ENCODE measurements around the gene TRA2A.

TRA2A gene

GRCh38 chr7:23482686-23483085 is 49.1 kb downstream of the TRA2A start:
- no peaks in the 10 kb centered on the region for H3K9me3 Mint-ChIP-seq
- DNase-seq (ENCODE audit: low spot score in 2 of 2) (no peak), ATAC-seq (ENCODE audit: low read depth) (no peak)
- no peak overlapping the region for H3K27ac Mint-ChIP-seq
- no peaks in the 10 kb centered on the region for H3K36me3 Mint-ChIP-seq
- peaks cover 5% of the 10 kb centered on the region for H3K27me3 Mint-ChIP-seq
- no peaks in the 10 kb centered on the region for H3K4me1 Mint-ChIP-seq
- no peak overlapping the region for H3K4me3 Mint-ChIP-seq

DNA sequence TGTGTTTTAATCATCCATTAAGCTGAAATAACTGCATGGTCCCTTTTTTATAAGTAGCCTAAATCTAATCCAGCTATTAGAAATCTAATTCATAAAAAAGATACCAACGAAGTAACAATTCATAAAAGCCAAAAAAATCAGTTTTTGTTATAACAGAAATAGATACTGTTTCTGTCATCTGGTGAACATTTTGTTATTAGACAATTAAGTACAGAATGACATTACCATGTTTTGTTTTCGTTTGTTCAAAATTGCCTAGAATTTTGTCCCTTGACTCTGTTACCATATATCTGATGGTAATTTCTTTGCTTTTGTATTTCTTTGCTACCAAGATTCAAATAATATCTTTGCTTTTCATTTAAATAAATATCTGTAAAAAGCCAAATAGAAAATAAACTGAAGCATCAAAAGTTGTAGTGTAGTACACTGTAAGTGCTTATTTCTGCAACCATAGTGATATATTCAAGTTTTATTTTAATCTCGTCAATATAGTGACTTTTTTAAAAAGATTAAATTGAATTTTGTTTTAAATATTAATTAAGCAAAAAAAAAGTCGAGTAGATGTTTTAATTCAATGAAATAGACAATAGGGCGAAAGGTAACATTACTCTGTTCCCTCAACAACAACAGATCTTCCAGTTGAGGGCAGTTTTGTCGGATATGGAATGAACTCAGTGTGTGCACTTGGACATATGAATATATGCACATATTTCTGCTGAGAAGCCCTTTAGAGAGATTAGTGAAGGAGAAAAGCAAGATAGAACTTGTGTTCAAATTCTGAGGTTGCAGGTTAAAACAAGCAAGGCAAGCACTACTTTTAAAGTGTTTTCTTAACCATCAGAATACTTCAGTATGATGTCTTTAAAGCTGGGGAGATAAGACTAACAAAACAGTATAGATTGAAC is 53.6 kb downstream of the TRA2A start:
- no peaks in the 10 kb centered on the region for H3K9me3 Mint-ChIP-seq
- H3K36me3 Mint-ChIP-seq, result no peaks in the 10 kb centered on the region
- H3K27me3 Mint-ChIP-seq, result peaks cover 14% of the 10 kb centered on the region
- no peak overlapping the region for H3K27ac Mint-ChIP-seq
- no peak for DNase-seq (ENCODE audit: low spot score in 2 of 2)
- no peaks in the 10 kb centered on the region for H3K4me1 Mint-ChIP-seq
- no peak overlapping the region for H3K4me3 Mint-ChIP-seq
- ATAC-seq (ENCODE audit: low read depth), result no peak

DNA sequence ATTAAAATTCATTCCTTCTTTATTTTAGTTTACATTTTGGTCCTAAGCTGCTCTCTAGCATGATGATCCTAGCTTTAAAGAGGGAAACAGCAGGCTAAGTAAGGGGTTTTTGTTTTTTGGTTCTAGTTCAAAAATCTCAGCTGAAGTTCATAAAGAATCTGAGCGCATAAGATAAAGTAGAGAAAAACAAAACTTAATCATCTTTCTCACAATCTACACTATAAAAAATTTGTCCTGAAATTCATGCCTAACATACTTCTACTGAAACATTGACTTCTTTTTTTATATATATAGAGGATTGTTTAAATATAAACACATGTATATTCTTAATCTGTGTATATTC is 54.7 kb downstream of the TRA2A start:
- Mint-ChIP-seq H3K4me3 (no peak overlapping the region), H3K9me3 (no peaks in the 10 kb centered on the region), H3K36me3 (no peaks in the 10 kb centered on the region), H3K4me1 (no peaks in the 10 kb centered on the region), H3K27ac (no peak overlapping the region), H3K27me3 (peaks cover 14% of the 10 kb centered on the region)
- ATAC-seq (ENCODE audit: low read depth), result no peak
- no peak for DNase-seq (ENCODE audit: low spot score in 2 of 2)

DNA sequence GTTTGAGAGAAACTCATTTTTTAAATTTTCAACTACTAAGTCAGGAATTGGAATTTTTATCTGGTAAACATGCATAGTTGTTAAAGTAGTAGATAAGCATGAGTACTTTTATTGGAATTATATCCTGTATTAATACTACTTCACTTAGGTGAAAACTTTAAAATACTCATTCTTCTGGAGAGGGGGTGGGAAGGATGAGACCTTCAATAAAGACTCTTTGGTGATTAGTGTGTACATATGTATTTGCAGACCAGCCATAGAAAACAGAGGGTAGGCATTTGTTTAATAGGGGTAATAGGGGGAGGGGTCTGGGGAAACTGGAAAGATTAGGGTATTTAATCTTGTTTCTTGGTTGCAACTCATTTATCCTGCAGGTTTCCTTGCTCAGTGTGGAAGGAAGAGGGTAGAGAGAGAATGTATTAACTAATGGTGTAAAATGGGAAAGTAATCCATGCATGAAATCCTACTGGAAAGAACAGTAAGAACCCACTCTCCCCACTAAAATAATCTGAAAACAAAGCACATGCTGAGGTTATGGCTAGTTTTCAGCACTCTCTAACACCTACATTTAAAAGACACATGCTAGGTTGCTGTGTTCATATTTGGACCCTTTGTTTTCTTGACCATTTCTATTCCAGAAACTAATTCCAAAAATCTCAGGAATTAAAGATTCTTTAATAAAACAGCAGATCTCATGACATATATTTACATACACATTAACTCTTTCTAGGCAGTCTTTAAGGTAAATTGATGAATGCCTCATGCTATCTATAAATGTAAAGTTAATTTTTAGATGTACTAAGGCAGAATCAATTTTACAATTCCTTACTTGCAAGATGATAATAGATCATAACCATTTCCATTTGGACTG is 55.3 kb downstream of the TRA2A start:
- no peaks in the 10 kb centered on the region for H3K4me1 Mint-ChIP-seq
- H3K27ac Mint-ChIP-seq, result no peak overlapping the region
- H3K36me3 Mint-ChIP-seq, result no peaks in the 10 kb centered on the region
- H3K4me3 Mint-ChIP-seq, result no peak overlapping the region
- DNase-seq (ENCODE audit: low spot score in 2 of 2) (no peak), ATAC-seq (ENCODE audit: low read depth) (no peak)
- H3K27me3 Mint-ChIP-seq, result peaks cover 14% of the 10 kb centered on the region
- H3K9me3 Mint-ChIP-seq, result no peaks in the 10 kb centered on the region

DNA sequence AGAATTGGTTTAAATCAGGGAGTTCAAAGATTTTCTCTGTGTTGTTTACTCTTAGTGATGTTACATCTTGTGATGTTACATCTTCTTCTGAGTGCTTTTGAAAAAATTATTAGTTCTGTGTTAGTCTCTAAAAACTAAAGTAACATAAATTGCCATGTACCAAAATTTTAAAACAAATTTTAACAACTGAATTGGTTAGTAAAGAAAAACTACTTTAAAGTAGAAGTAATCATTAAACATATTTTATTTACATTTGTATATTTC is 56.3 kb downstream of the TRA2A start:
- peaks cover under 1% of the 10 kb centered on the region for H3K36me3 Mint-ChIP-seq
- no peak overlapping the region for H3K4me3 Mint-ChIP-seq
- H3K27ac Mint-ChIP-seq, result no peak overlapping the region
- H3K9me3 Mint-ChIP-seq, result no peaks in the 10 kb centered on the region
- peaks cover 4% of the 10 kb centered on the region for H3K4me1 Mint-ChIP-seq
- H3K27me3 Mint-ChIP-seq, result peaks cover 19% of the 10 kb centered on the region
- ATAC-seq (ENCODE audit: low read depth), result no peak
- DNase-seq (ENCODE audit: low spot score in 2 of 2), result no peak

DNA sequence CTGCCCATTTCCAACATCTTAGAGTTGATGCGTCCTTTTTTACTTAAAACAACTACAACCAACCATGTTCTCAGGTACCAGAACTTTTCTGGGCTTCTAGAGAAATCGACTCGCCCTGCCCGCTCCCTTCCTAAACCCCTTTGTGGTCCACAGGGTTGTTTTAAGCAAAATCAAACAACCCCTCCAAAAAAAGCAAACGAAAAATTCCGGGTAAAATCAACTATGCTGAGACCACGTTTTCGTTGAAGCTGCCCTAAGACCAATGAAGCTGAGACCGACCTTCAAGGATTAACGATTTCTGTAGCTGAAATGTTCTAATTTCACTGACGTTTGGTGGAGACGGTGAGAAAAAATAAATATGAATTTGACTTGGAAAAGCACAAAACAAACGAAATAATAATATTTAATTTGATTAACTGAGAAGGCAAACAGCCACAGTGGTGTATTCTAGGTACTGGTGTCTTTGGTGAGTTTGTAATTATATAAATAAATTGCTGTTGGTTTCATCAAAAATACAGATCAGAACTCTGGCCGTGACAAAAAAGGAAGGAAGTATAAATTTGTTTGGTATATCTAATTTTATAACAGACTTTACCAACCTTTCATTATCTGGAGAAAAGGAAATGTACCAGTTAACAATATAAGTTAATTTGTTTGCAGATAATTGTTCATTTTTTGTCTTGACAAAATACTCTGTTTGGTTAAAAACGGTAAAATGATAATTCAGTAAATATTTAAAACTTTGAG is 56.8 kb downstream of the TRA2A start:
- Mint-ChIP-seq H3K36me3 (peaks cover 1% of the 10 kb centered on the region), H3K27me3 (peaks cover 23% of the 10 kb centered on the region), H3K27ac (peak overlapping the region; percentile 72), H3K4me1 (peaks cover 9% of the 10 kb centered on the region), H3K9me3 (no peaks in the 10 kb centered on the region), H3K4me3 (peak overlapping the region; percentile 32)
- DNase-seq (ENCODE audit: low spot score in 2 of 2) (no peak), ATAC-seq (ENCODE audit: low read depth) (no peak)

GRCh38 chr7:23474094-23474828 is 57.5 kb downstream of the TRA2A start:
- DNase-seq (ENCODE audit: low spot score in 2 of 2) (peak; percentile 39 to 52), ATAC-seq (ENCODE audit: low read depth) (peak; percentile 56)
- Mint-ChIP-seq H3K27me3 (peaks cover 23% of the 10 kb centered on the region), H3K9me3 (no peaks in the 10 kb centered on the region), H3K27ac (peak overlapping the region; percentile 72), H3K4me3 (peak overlapping the region; percentile 32), H3K36me3 (peaks cover 1% of the 10 kb centered on the region), H3K4me1 (peaks cover 12% of the 10 kb centered on the region)

DNA sequence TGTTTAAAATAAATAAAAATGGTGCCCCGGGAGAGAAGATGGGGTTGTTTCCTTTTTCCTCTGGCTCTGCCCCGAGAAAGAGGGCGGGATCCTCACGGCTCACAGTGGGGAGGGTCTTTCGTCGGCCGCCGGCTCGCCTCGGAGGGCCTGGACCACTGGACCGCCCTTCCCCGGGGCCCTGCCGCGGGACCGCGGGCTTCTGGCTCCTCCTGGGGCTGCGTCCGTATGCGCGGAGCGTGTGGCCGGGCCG is 58.0 kb downstream of the TRA2A start:
- peak; percentile 4 for ATAC-seq (ENCODE audit: low read depth)
- H3K27ac Mint-ChIP-seq, result no peak overlapping the region

GRCh38 chr7:23472956-23473843 is 58.6 kb downstream of the TRA2A start:
- DNase-seq (ENCODE audit: low spot score in 2 of 2) (peak in 1 of 2 donors; percentile 9), ATAC-seq (ENCODE audit: low read depth) (no peak)
- peaks cover 20% of the 10 kb centered on the region for H3K27me3 Mint-ChIP-seq
- H3K4me3 Mint-ChIP-seq, result no peak overlapping the region
- H3K4me1 Mint-ChIP-seq, result peaks cover 13% of the 10 kb centered on the region
- peaks cover 1% of the 10 kb centered on the region for H3K36me3 Mint-ChIP-seq
- H3K9me3 Mint-ChIP-seq, result no peaks in the 10 kb centered on the region
- no peak overlapping the region for H3K27ac Mint-ChIP-seq

More for the DNA sequence above, 58.0 kb downstream of the TRA2A start:
- H3K4me3 Mint-ChIP-seq, result no peak overlapping the region
- peaks cover 1% of the 10 kb centered on the region for H3K36me3 Mint-ChIP-seq
- H3K4me1 Mint-ChIP-seq, result peaks cover 12% of the 10 kb centered on the region
- no peaks in the 10 kb centered on the region for H3K9me3 Mint-ChIP-seq
- no peak for DNase-seq (ENCODE audit: low spot score in 2 of 2)
- peaks cover 23% of the 10 kb centered on the region for H3K27me3 Mint-ChIP-seq

DNA sequence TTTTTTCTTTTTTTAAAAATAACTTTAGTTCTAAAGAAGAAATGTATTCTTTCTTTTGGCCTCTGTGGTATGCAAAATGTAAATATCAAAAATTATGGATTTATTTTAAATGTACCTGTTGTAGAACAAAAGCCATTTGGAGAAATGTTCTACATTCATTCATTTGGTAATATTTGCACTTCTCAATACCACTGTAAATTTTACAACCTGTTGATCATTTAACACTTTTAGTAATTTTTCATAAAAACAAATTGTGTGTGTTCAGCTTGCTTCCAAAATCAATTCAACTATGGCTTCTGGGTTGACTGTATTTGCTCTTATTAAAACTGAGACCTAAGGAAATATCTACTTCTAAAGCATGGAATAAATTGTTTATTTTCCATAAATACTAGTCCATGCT is 59.2 kb downstream of the TRA2A start:
- peaks cover 19% of the 10 kb centered on the region for H3K4me1 Mint-ChIP-seq
- ATAC-seq (ENCODE audit: low read depth) (no peak), DNase-seq (ENCODE audit: low spot score in 2 of 2) (no peak)
- no peaks in the 10 kb centered on the region for H3K9me3 Mint-ChIP-seq
- peaks cover 22% of the 10 kb centered on the region for H3K27me3 Mint-ChIP-seq
- H3K4me3 Mint-ChIP-seq, result no peak overlapping the region
- peaks cover 1% of the 10 kb centered on the region for H3K36me3 Mint-ChIP-seq
- no peak overlapping the region for H3K27ac Mint-ChIP-seq

DNA sequence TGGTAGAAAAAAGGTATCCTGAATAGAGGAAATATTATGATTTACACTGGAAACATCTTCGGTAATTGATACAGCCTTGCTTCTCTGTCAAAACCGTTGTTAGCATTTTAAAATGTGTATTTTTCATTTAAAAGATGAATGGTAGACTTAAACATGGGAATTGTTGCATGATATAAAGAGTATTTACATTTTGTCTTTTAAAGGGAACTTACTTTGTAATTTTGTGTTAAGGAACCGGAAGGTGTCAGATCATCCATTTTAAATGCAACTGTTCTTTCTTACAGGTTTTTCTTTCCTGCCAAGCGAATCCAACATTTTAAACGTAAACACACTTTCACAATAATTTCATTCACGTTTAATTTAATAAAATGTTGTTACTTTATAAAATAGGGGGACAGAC is 59.7 kb downstream of the TRA2A start:
- Mint-ChIP-seq H3K27ac (no peak overlapping the region), H3K36me3 (peaks cover 1% of the 10 kb centered on the region), H3K27me3 (peaks cover 23% of the 10 kb centered on the region)

DNA sequence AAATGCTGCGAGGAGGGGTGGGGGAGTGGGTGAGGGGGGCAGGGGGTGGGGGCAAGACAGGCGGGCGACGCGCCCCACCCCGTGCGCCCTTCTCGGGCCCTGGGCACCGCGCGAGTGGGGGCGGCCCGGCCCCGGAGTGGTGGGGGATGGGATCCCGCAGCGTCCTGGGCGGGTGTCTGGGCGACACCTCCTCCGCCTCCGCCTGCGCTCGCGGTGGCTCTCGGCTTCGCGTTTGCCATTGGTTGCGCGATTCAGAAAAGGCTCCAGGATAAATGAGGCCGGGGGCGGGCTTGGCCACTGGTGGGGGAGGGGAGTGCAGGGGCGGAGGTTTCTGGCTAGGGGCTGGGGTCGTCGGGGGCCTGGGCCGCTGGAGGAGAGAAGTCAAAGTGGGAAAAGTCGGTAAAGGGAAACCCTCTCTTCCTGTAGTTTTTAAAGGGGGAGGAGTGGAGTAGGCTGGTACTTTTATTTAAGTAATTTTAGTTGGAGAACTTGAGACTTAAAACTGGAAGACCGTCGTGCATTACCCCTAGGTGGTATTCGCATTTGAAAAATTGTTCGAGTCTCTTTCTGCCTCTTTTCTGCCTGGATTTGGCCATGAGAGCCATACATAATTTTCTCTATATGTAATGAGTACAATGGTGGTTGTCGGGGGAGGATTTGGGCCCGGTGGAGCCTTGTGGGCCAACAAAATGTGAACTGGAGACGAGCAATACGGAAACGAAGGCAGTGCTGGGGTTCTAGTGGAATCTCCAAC is 60.5 kb downstream of the TRA2A start:
- peaks cover 20% of the 10 kb centered on the region for H3K27me3 Mint-ChIP-seq
- ATAC-seq (ENCODE audit: low read depth), result peak; percentile 32
- peaks cover 1% of the 10 kb centered on the region for H3K36me3 Mint-ChIP-seq
- peaks cover 22% of the 10 kb centered on the region for H3K4me1 Mint-ChIP-seq
- no peaks in the 10 kb centered on the region for H3K9me3 Mint-ChIP-seq
- peak overlapping the region; percentile 71 for H3K27ac Mint-ChIP-seq
- H3K4me3 Mint-ChIP-seq, result peak overlapping the region; percentile 73
- peak; percentile 16 to 38 for DNase-seq (ENCODE audit: low spot score in 2 of 2)

More for the DNA sequence above, 59.7 kb downstream of the TRA2A start:
- Mint-ChIP-seq H3K4me1 (peaks cover 22% of the 10 kb centered on the region), H3K4me3 (no peak overlapping the region), H3K9me3 (no peaks in the 10 kb centered on the region)
- no peak for DNase-seq (ENCODE audit: low spot score in 2 of 2)
- ATAC-seq (ENCODE audit: low read depth), result no peak
